ENCODE measurements around the gene TENM4.

TENM4 gene

DNA sequence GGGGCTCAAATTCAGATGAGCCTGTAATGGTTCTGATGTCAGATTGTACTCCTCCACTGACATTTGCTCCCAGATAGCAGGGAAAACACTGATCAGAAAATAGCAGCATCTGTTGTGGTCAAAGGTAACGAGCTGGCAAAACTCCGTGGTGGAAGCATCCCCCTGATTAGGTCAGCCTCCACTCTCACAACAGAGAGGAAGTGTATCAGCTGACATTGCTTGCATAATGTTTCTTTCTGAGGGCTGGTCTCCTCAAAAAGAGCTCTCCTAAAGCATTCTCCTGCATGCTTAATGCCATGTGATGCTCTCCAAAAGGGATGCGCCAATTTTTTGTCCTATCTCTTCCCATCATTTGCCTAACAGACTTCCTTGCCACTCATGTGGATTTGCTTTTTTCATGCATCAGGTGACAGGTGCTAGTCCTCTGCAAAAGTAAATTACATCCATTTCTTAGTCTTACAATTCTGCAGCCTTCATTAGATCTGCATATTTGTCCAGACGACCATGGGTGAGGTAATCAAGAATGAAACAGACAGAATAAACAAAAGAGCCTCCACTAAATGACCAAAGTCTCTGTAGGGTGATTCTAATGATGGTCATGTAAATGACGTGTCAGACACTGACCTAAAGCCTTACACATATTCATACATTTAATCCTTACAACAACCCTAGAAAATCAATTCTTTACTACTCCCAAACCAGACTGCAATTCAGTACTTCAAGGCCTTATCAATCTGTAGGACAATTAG, 6.4 kb upstream of the TENM4 start:
- DNase-seq (ENCODE audit: low spot score) = no peak

GRCh38 chr11:79444923-79445322, 4.1 kb upstream of the TENM4 start:
- no peak for DNase-seq (ENCODE audit: low spot score)

DNA sequence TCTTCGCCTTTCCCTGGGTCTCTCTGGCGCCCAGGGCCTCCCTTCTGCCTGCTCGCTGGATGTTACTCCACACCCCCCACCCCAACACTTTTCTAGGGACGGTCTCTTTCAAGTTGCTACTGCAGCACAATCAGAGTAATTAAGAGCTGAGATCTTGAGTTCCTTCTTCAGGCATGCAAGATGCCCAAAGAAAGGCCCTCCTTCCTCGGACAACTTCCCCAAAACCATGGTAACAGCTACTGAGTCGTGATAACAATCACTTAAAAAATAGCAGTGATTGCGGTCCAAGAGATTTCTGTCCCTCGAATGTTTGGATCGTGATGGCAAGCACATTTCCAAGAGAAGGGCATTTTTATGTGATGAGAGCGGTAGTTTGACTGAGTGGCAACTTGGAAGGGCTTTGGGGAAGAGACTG, 638 bp upstream of the TENM4 start:
- no peak for DNase-seq (ENCODE audit: low spot score)

DNA sequence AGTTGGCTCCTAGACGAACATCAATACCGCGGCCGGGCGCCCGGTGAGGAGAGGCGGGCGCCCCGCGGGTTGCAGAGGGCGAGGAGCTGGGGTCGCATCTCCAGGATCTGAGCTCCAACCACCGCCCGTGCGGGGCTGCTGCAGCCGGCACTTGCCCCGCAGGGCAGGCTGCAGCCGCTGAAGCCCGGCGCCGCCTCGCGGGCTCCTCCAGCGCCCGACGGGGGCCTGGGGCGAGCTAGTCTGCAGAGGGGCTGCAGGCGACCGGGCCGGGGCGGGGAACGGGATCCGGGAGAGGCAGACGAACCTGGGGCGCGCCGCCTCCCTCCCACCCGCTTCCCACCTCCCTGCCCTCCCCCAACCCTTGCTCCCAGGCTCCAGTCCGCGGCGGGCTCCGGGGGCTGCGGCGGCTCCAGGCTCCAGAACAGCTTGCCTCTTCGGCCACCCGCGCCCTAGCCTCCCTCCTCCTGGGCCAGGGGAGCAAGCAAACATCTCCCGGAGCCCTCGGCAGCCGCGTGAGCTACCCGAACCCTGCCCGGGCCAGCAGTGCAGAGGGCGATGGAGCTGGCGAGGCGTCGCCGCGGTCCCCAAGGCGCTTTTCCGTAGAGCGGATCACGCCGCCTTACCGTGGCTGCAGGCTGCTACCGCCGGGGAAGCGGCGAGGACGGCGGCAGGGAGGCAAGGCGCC, 802 bp downstream of the TENM4 start:
- no peak for DNase-seq (ENCODE audit: low spot score)

DNA sequence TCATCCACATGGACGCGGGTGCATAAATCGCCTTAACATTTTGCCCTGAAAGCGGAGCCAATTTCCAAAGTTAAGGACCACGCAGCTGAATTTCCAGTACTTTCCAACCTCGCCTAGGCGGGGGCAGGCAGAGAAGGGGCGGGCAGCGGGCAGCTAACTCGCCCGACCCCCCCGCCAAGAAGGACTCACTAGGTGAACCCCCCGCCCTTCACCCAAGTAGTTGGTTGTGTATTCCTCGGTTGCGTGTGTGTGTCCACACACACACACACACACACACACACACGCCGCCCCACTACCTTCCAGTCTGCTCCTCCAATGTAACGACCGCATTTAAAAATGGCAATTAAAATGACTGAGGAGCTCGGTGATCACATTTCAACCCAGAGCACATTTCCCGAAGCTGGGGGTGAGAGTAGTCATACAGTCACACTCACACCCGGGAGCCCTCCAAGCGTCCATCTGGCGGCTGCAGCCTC, 1.4 kb downstream of the TENM4 start:
- no peak for DNase-seq (ENCODE audit: low spot score)

- no peak for DNase-seq (ENCODE audit: low spot score)
Measured at GRCh38 chr11:79438631-79439409, 2.0 kb downstream of the TENM4 start.

DNA sequence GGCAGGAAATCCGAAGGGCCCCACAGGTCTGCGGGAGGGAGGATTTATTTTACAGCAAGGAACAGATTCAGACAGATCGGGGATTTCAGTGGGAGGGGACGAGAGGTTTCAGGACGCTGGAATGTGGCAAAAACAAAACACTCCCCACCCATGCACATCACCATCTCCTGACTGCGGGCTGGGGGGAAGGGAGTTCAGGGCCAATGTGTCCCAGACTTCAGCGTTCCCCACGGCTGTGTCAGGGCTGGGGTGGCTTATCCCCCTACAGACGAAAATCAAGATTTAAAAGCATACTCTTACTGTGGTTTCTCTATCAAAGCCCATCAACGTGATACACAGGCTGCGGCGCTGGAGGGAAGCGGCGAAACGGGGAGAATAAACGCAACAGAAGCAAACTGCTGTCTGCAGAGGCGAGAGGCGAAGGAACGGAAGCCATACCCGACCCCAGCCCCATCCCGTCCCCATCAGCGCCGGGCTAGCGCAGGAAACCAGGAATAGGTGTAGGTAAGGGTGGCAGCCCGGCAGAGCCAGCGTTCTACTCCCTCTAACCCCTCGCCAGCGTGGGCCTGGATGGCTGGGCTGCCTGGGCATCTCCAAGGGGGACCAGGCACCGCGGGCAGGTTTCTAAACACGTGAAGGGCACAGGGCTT, 2.7 kb downstream of the TENM4 start:
- no peak for DNase-seq (ENCODE audit: low spot score)

GRCh38 chr11:79437278-79437980, 3.4 kb downstream of the TENM4 start:
- no peak for DNase-seq (ENCODE audit: low spot score)

- DNase-seq (ENCODE audit: low spot score) = no peak
Measured at GRCh38 chr11:79436919-79437277, 3.9 kb downstream of the TENM4 start.

DNA sequence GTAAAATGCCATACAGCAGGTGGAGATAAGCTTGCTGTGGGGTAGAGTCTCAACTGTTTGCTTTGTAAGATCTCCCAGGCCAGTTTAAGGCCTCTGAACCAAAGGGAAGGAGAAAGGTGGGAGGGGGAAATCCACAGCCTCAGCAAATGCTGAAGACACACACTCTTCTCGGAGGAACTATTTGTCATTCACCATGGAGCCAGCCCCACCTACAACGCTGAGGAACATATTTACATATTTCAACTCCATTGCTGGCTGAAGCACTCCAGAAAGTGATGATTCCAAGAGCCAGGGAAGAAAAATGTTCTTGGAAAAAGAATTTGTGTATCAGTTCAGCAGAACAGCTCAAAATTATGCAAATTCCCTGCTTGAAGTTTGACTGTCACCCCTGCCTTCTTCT, 6.5 kb downstream of the TENM4 start:
- no peak for DNase-seq (ENCODE audit: low spot score)

GRCh38 chr11:79432138-79432537, 8.7 kb downstream of the TENM4 start:
- no peak for DNase-seq (ENCODE audit: low spot score)

- no peak for DNase-seq (ENCODE audit: low spot score)
Measured at GRCh38 chr11:79431535-79431934, 9.3 kb downstream of the TENM4 start.

GRCh38 chr11:79430280-79430679, 10.6 kb downstream of the TENM4 start:
- DNase-seq (ENCODE audit: low spot score) = no peak

DNA sequence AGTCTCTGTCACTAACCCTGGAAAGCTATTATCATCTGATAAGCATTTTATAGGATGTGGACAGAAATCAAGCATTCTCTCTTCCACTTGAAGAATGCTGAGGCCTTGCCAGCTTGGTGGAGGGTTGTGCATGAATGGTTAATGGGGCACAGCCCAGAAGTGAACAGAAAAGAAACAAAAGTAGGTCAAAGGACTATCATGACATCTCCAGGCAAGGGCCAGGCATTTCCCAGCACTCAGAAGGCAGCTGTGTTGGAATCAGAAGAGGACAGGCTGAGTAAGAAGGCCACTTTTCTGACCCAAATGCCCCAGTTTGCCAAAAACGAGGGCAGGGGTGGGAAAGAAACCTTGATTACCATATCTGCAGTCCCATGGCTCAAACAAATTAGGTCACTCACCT, 12.4 kb downstream of the TENM4 start:
- DNase-seq (ENCODE audit: low spot score) = no peak

DNA sequence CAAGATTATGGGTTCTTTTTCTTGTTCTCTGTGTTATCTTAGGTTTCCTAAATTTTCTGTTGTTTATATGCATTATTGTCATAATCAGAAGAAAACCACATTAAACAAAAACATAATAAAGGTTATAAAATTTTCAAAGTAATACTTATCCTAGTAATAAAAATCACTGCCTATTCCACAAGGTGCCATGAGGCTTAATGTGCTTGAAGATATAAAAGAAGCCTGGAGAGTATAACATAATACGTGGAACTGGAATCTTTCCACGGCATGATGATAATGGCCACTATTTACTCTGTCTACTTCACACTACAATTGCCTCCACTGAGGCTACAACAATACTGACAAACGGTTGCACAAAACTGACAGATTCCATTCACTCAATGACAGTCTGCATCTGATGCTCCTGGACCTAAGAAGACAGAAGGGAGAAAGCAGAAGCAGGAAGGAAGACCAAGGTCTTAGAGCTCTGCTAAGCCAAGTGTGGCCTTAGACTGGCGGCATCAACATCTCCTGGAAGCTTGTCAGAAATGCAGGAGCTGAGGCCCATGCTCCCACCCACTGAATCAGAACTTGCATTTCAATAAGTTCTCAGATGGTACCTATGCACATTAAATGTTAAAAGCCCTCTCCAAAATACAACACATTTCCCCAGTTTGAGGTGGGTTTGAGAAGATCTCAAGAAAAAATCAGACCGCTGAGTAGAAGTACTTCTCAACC, 13.1 kb downstream of the TENM4 start:
- no peak for DNase-seq (ENCODE audit: low spot score)

DNA sequence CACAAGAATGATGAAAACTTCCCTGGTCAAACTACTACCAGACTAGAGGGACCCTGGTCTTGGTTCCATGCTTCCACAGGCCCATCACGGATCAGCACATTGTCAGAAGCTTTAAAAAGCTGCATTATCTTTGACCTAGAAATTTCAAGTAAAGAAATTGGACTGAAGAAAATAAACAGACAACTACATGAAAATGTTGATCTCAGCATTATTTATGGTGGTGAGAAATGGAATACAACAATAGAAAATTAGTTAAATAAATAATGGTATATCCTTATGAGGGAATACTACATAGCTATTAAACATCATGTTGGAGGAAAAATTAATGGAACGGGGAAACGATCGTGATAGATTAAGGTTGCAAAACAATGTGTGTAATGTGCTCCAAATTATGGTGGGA, 13.7 kb downstream of the TENM4 start:
- DNase-seq (ENCODE audit: low spot score) = no peak

DNA sequence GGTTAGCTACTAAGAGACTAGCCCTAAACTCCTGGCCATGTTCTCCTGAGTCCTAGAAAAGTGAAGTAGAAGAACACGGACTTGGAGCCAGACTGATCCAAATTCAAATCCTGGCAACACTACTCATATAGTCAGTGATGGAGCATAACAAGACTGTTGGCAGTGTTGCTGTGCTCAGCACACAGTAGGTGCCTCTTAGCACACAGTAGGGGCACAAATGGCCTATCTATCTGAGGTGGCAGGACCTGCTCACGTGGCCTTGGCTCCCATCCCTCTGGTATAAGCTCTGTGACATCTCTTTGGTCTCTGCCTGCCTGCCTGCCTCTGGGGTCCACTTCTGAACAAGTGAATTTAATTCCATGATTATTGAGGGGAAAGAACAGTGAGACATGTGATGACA, 15.4 kb downstream of the TENM4 start:
- no peak for DNase-seq (ENCODE audit: low spot score)

DNA sequence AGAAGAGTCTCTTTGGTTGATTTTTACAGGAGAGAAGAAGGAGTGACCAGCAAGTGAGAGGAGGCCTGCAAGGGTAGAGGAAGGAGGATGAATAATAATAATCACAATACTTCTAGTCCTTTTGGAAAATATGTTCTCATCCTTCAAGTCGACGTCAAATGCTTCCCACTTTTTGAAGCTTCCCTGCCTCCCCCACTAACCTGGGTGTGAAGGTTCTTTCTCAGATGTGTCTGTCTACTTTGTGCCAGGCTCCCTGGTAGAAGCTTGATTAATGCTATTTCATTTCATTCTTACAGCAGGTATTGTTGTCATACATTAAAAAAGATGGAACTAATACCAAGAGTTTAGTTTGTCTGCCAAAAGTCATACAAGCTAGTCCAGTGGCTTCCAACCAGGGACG, 17.1 kb downstream of the TENM4 start:
- no peak for DNase-seq (ENCODE audit: low spot score)

GRCh38 chr11:79422866-79423265, 18.0 kb downstream of the TENM4 start:
- no peak for DNase-seq (ENCODE audit: low spot score)

DNA sequence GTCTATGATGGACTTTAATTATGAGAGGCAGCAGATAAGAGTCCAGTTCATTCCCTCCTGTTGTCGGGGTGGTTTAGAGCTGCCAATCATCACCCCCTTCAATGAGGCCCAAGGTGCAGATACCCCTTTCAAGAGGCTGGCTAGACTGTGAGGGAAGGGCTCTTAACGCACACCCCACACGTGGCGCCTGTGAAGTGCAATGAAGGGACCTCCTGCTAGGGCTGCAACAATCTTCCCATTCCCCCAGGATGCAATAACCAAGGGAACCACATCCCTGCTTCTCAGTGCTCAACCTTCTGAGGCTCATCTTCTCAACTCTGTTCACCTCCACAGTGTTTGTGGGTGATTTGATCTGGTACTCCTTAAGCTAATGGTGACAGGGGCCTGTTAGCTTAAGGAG, 19.0 kb downstream of the TENM4 start:
- no peak for DNase-seq (ENCODE audit: low spot score)

GRCh38 chr11:79419120-79419519, 21.7 kb downstream of the TENM4 start:
- no peak for DNase-seq (ENCODE audit: low spot score)
